ENCODE results near the gene CA6.
"Not testable (repeated sequence)": the region's sequence is repeated elsewhere in the genome, so short reads cannot be mapped to it uniquely, and the experiment has no call there.

Gene CA6

GRCh38 chr1:9019896-9020295 is 74.2 kb downstream of the CA6 start:
- Histone ChIP-seq H3K4me3 (ENCODE audit: low read length) (no peak overlapping the region), H3K27ac (ENCODE audit: low read depth, low read length) (no peak overlapping the region), H3K9ac (ENCODE audit: low read length) (no peak overlapping the region), H3K36me3 (ENCODE audit: control insufficient read depth, insufficient read depth, low read length) (no peaks in the 10 kb centered on the region), H3K27me3 (ENCODE audit: control insufficient read depth, insufficient read depth, low read length) (no peaks in the 10 kb centered on the region), H3K4me1 (ENCODE audit: control insufficient read depth, insufficient read depth, low read length) (no peaks in the 10 kb centered on the region)

DNA sequence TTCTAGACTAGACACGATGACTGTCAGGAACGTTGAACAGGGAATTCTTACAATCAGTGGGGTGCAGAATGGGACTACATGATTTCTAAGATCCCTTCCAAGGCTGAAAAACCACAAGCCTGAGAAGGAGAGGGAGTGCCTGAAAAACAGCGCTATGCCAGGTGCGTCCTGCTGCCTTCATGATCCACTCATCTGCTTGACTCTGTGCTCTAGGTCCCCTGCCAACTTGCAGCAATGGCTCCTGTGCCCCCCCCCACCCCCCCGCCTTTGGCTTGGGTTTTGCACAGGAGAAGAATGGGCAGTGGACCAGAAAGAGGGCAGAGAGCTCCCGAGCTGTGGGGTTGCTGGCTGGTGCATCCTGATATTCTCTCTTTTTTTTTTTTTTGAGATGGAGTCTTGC is 74.6 kb downstream of the CA6 start:
- Histone ChIP-seq H3K27me3 (ENCODE audit: control insufficient read depth, insufficient read depth, low read length) (no peaks in the 10 kb centered on the region), H3K27ac (ENCODE audit: low read depth, low read length) (no peak overlapping the region), H3K9ac (ENCODE audit: low read length) (no peak overlapping the region), H3K4me3 (ENCODE audit: low read length) (no peak overlapping the region), H3K36me3 (ENCODE audit: control insufficient read depth, insufficient read depth, low read length) (no peaks in the 10 kb centered on the region), H3K4me1 (ENCODE audit: control insufficient read depth, insufficient read depth, low read length) (no peaks in the 10 kb centered on the region)

- not testable (repeated sequence) for H3K4me3 ChIP-seq (ENCODE audit: low read length); H3K27me3 ChIP-seq (ENCODE audit: control insufficient read depth, insufficient read depth, low read length); H3K36me3 ChIP-seq (ENCODE audit: control insufficient read depth, insufficient read depth, low read length); H3K27ac ChIP-seq (ENCODE audit: low read depth, low read length); H3K9ac ChIP-seq (ENCODE audit: low read length); H3K4me1 ChIP-seq (ENCODE audit: control insufficient read depth, insufficient read depth, low read length)
Observed at GRCh38 chr1:9022026-9022738, 76.5 kb downstream of the CA6 start.

DNA sequence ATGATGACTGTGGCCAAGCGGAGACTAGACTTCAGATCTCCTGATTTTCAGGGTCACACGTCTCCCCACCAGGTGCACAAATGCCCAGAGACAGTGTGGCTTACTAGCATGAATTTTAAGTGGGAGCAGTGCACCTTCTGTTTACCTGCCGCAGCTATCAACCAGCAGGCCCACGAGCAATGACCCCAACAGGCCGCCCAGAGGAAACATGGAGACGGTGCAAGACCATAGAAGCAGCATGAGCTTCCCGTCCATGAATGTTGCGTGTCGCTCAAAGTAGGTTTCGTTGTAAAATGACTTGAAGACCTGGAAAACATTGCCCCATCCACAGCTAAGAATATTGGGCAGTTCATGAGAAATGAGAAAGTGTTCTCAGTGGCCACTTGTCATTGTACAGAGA is 77.1 kb downstream of the CA6 start:
- Histone ChIP-seq H3K27ac (ENCODE audit: low read depth, low read length) (no peak overlapping the region), H3K36me3 (ENCODE audit: control insufficient read depth, insufficient read depth, low read length) (no peaks in the 10 kb centered on the region), H3K4me3 (ENCODE audit: low read length) (no peak overlapping the region), H3K4me1 (ENCODE audit: control insufficient read depth, insufficient read depth, low read length) (no peaks in the 10 kb centered on the region), H3K27me3 (ENCODE audit: control insufficient read depth, insufficient read depth, low read length) (no peaks in the 10 kb centered on the region), H3K9ac (ENCODE audit: low read length) (no peak overlapping the region)
